Pulmonary artery endothelial cell (primary cell): ENCODE results near the gene PRPF38A. TPM values are rescaled to one million over a fixed set of nuclear protein-coding genes. Genes with fewer than 3 reads are reported as not detected.

ENCODE experiments used
- DNase-seq: peaks from one replicate; pipeline ENCODE4 v3.0.0-alpha.2; 2011; ENCODE audit warnings: low read depth, low spot score
- total RNA-seq: library from RNA; depleted of rRNA; stranded (reverse); fragments of >200 nt; gene quantifications from 2 replicates; pipeline ENCODE4 v1.2.3, GENCODE V29; 2014

PRPF38A gene
- total RNA-seq, 1 donor from 2014 or later, result 12.7 TPM

DNA sequence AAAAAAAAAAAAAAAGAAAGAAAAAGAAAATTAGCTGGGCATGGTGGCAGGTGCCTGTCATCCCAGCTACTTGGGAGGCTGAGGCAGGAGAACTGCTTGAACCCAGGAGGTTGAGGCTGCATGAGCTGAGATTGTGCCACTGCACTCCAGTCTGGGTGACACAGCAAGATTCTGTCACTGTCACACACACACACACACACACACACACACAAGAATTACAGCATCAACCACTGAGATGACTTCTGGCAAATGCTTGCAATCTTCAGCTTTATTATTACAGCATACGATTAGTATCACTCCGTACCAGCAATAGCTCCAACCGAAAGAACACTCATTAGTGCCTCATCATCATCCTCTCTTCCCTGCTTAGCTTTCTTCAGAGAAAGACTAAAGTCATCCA is 4.8 kb upstream of the PRPF38A start:
- DNase-seq, result no peak

DNA sequence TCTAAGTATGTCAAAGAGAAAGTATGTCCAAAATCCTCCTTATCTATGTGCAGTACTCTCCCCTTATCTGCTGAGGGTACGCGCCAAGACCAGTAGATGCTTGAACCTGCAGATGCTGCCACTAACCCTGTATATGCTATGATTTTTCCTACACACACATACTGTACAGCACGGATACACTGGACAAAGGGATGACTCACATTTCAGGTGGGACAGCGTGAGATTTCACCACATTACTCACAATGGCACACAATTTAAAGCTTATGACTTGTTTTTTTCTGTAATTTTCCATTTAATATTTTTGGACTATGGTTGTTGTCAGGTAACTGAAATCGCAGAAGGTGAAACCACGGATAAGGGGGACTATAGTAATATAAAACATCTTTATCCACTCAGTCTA is 4.3 kb upstream of the PRPF38A start:
- no peak for DNase-seq

DNA sequence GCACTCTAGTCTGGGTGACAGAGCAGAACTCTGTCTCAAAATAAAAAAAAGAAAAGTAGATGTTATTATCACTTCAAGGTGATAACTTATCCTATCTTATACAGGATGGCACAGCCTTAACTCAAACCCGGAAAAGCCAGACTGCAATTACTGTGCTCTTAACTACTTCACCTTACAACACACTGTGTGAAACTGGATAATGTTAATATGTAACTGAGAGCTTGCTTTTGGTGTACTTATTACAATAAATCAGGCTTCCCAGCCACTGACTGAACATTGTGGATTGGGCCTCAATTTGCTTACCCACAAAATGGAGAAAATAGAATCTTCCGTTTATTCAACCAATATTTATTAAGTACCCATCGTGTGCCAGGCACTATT is 1.6 kb upstream of the PRPF38A start:
- no peak for DNase-seq

- no peak for DNase-seq
Measured at GRCh38 chr1:52403566-52404115, 761 bp upstream of the PRPF38A start.

- DNase-seq, result no peak
Measured at GRCh38 chr1:52404975-52405338, 555 bp downstream of the PRPF38A start.

GRCh38 chr1:52413410-52413989 is 9.1 kb downstream of the PRPF38A start:
- DNase-seq, result no peak

- DNase-seq, result no peak
Measured at GRCh38 chr1:52414942-52415341, 10.5 kb downstream of the PRPF38A start.

DNA sequence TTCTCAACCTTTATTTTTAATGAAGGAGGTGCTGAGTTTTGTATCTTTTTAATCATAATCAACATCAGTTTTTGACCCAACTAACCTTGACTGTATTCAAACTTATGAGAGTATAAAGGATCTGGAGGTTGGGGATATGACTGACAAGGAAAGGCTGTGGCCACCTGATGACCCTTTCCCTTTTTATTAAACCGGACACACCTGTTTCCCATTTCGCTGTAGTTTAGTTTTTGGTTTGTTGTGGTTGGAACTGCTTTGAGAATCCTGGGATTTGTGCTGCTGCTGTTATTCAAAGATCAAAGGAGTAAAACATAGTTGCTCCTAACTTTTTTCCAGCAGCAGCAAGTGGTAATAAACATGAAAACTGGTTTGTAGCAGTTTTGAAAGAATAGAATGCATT is 12.4 kb downstream of the PRPF38A start:
- DNase-seq, result peak; percentile 19

- no peak for DNase-seq
Measured at GRCh38 chr1:52420713-52421112, 16.3 kb downstream of the PRPF38A start.

DNA sequence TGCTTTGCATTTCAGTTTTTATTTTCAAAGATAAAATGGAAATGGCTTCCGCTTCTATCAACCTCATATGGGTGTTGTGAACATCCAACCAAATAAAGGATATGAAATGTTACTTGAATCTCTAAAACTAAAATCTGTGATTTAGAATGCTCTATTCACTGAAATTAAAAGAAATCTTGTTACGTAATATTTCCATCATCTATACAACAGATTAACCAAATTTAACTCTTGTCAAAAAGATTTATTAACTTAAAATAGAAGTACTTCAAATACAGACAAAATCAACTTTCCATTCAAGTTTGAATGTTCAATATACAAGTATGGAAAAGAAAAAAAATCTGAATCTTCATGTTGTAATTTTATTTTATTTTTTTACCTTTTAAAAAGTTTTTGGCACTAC is 18.7 kb downstream of the PRPF38A start:
- DNase-seq, result no peak

DNA sequence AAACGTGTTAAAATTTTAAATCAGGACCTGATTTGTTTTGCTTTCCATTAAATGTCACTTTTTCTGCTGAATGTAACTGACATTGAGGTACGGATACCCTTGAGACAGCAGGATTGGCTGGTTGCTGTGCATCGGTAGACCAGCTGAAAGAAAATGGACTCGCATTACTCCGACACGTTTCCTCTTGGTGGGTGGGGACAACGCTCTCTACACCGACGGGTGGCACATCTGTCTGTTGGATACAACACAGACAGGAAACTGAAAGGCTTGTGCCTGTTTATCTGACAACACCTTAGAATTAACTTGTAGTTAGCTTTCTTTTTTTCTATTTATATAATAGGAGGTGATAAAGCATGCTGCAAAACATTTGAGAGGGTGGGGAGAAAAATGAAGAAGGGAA is 19.4 kb downstream of the PRPF38A start:
- DNase-seq, result no peak

- DNase-seq, result no peak
Measured at GRCh38 chr1:52424231-52424636, 19.8 kb downstream of the PRPF38A start.

GRCh38 chr1:52424813-52425212 is 20.4 kb downstream of the PRPF38A start:
- DNase-seq, result no peak

DNA sequence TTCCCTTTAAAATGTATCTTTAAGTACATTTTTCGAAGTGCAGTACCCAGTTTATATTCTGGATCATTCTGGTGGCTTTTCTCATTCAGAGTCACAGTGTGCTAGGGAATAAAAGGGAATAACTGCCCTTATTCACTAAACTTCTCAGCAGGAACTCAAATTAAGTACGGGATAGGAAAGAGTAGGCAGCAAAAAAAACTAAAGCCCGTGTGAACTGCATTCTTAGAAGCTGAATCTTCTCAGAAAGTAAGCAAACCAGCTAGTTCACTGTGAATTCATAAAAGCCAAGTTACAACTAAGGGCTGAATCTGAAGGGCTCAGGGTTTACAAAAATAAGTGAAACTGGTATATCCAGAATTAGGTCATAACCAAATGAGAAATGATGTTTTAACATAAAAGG is 22.0 kb downstream of the PRPF38A start:
- DNase-seq, result no peak

DNA sequence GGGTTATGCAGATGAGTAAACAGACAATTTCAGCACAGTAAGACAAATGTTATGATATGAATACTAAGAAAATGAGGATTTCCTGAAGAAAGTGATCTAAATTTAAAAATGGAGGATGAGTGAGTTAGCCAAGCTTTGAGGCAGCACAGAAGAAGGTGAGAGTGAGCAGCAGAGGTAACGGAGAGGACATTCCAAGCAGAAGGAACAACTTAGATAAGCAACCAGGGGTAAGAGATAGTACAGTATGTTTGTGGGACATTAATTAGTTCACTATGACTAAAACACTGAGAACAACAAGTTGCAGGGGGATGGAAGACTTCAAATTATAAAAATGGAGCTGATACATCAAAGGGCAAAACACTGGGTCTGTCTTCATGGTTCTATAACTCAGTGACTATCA is 22.8 kb downstream of the PRPF38A start:
- DNase-seq, result no peak

- DNase-seq, result no peak
Measured at GRCh38 chr1:52432807-52433206, 28.4 kb downstream of the PRPF38A start.

GRCh38 chr1:52435211-52435610 is 30.8 kb downstream of the PRPF38A start:
- no peak for DNase-seq

- DNase-seq, result no peak
Measured at GRCh38 chr1:52435650-52436049, 31.2 kb downstream of the PRPF38A start.

- no peak for DNase-seq
Measured at GRCh38 chr1:52436817-52437216, 32.4 kb downstream of the PRPF38A start.

DNA sequence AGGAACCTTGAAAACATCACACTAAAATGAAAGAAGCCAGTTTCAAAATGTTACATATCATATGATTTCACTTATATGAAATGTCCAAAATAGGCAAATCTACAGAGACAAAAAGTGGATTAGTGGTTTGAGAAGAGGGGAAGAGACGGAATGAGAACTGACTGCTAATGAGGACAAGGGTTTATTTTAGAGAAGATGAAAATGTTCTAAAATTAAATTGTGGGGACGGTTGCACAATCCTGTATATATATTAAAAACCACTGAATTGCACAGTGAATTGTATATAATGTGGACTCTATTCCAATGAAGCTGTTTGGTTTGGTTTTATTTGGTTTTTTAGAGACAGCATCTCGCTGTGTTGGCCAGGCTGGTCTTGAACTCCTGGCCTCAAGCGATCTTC is 35.6 kb downstream of the PRPF38A start:
- DNase-seq, result no peak

DNA sequence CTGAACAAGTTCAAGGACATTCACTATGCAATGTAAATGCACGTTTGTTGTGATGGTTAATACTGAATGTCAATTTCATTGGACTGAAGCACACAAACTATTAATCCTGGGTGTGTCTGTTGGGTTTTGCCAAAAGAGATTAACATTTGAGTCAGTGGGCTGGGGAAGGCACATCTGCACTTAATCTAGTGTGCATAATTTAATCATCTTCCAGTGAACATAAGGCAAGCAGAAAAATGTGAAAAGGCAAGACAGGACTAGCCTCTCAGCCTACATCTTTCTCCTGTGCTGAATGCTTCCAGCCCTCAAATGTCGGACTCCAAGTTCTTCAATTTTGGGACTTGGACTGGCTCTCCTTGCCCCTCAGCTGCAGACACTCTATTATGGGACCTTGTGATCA is 40.1 kb downstream of the PRPF38A start:
- DNase-seq, result no peak

GRCh38 chr1:52454127-52454526 is 49.7 kb downstream of the PRPF38A start:
- no peak for DNase-seq

- no peak for DNase-seq
Measured at GRCh38 chr1:52454779-52455178, 50.4 kb downstream of the PRPF38A start.

DNA sequence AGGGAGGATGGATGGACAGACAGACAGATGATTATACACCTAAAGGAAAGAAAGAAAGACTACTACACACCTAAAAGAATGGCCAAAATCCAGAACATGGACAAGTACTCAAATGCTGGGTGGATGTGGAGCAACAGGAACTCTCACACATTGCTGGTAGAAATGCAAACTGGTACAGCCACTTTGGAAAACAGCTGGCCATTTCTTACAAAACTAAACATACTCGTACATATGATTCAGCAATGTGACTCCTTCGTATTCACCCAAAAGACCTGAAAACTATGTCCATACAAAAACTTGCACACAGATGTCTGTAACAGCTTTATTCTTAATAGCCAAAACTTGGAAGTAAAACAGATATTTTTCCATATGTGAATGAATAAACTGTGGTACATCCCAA is 51.3 kb downstream of the PRPF38A start:
- DNase-seq, result no peak
